DND-41 (cell line): ENCODE measurements around the gene SMOC2.

Source experiments
- CTCF ChIP-seq: IDR thresholded peaks from 2 replicates; pipeline ENCODE4 v1.5.1; 2012; ENCODE audit warnings: borderline replicate concordance, low read length, moderate library complexity, mild to moderate bottlenecking; ENCODE audit not compliant: poor library complexity, severe bottlenecking; ENCODE audit errors: extremely low read depth
- EZH2 ChIP-seq: IDR thresholded peaks from 3 replicates; pipeline ENCODE4 v1.6.1; 2012; ENCODE audit warnings: borderline replicate concordance, low read depth, mild to moderate bottlenecking, moderate library complexity, low read length, inconsistent platforms; ENCODE audit not compliant: severe bottlenecking

DNA sequence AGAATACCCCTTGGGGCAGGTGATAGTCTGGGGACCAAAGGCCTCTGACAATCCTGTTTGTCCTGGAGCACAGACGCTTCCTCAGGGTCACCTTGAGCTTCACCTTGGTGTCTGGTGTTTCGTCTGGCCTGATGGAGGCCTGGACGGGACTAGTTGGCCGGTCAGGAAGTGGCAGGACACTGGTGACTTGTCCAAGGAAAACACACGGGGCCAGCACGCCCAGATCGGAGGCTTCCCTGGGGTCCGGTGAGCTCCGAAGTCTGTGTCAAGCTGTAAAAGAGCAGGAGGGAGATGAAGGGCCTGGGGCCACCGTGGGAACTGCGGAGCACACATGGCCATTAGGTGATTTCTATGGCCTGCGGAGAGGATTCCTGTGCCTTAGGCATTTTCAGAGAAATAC lies 67.9 kb downstream of the SMOC2 start:
- no peak for TF ChIP-seq CTCF
- TF ChIP-seq EZH2: no peak
